Measurements from ENCODE around the gene HAND2.

The HAND2 gene

GRCh38 chr4:173516621-173517524, 13.2 kb downstream of the HAND2 start:
- TF ChIP-seq CTCF (IDR thresholded peaks at IDR 0.05; ENCODE audit: low read length, missing control alignments): no peak
- DNase-seq (ENCODE audit: low read depth): peak; percentile 64
- H3K4me3 ChIP-seq (replicated peaks; ENCODE audit: low read depth, low read length): no peak overlapping the region

- no peak for DNase-seq (ENCODE audit: low read depth)
- TF ChIP-seq CTCF (IDR thresholded peaks at IDR 0.05; ENCODE audit: low read length, missing control alignments): no peak
- no peak overlapping the region for H3K4me3 ChIP-seq (replicated peaks; ENCODE audit: low read depth, low read length)
Measured at GRCh38 chr4:173515458-173515857, 14.6 kb downstream of the HAND2 start.

GRCh38 chr4:173514641-173515217, 15.3 kb downstream of the HAND2 start:
- no peak for TF ChIP-seq CTCF (IDR thresholded peaks at IDR 0.05; ENCODE audit: low read length, missing control alignments)
- H3K4me3 ChIP-seq (replicated peaks; ENCODE audit: low read depth, low read length): no peak overlapping the region
- DNase-seq (ENCODE audit: low read depth): no peak

GRCh38 chr4:173513651-173514050, 16.4 kb downstream of the HAND2 start:
- TF ChIP-seq CTCF (IDR thresholded peaks at IDR 0.05; ENCODE audit: low read length, missing control alignments): no peak
- DNase-seq (ENCODE audit: low read depth): no peak
- no peak overlapping the region for H3K4me3 ChIP-seq (replicated peaks; ENCODE audit: low read depth, low read length)

- no peak for TF ChIP-seq CTCF (IDR thresholded peaks at IDR 0.05; ENCODE audit: low read length, missing control alignments)
- no peak for DNase-seq (ENCODE audit: low read depth)
- no peak overlapping the region for H3K4me3 ChIP-seq (replicated peaks; ENCODE audit: low read depth, low read length)
Measured at GRCh38 chr4:173511787-173512361, 18.2 kb downstream of the HAND2 start.

- TF ChIP-seq CTCF (IDR thresholded peaks at IDR 0.05; ENCODE audit: low read length, missing control alignments): no peak
- DNase-seq (ENCODE audit: low read depth): peak; percentile 71
- peak overlapping the region; percentile 57 for H3K4me3 ChIP-seq (replicated peaks; ENCODE audit: low read depth, low read length)
Measured at GRCh38 chr4:173509036-173510001, 20.7 kb downstream of the HAND2 start.

Data from fibroblast of pulmonary artery (primary cell).